Fibroblast of pulmonary artery (primary cell): ENCODE results near the gene TP53AIP1.

ENCODE experiments used
- DNase-seq: peaks from one replicate; pipeline ENCODE4 v3.0.0-alpha.2; 2010; ENCODE audit warnings: low read depth
- H3K4me3 ChIP-seq: replicated peaks from 2 replicates; pipeline ENCODE4 v1.5.1; 2011; ENCODE audit warnings: low read depth, mild to moderate bottlenecking, control low read depth, low read length, moderate library complexity
- CTCF ChIP-seq: IDR thresholded peaks from 2 replicates; pipeline ENCODE4 v1.5.1; 2011; ENCODE audit warnings: mild to moderate bottlenecking, control low read depth, low read length, inconsistent platforms; ENCODE audit errors: missing control alignments

TP53AIP1 gene

GRCh38 chr11:128908391-128909246, 34.1 kb downstream of the TP53AIP1 start:
- TF ChIP-seq CTCF, result no peak
- peak; percentile 66 for DNase-seq
- H3K4me3 ChIP-seq, result peak overlapping the region; percentile 21

- no peak overlapping the region for H3K4me3 ChIP-seq
- DNase-seq, result no peak
These were observed 35.1 kb downstream of the TP53AIP1 start for GRCh38 chr11:128907585-128907984.

GRCh38 chr11:128906185-128907050, 36.3 kb downstream of the TP53AIP1 start:
- no peak overlapping the region for H3K4me3 ChIP-seq
- TF ChIP-seq CTCF, result no peak
- no peak for DNase-seq

More at GRCh38 chr11:128907585-128907984, 35.1 kb downstream of the TP53AIP1 start:
- no peak for TF ChIP-seq CTCF

- peak; percentile 18 for DNase-seq
- H3K4me3 ChIP-seq, result peak overlapping the region; percentile 43
- peak; percentile 43 for TF ChIP-seq CTCF
These were observed 37.1 kb downstream of the TP53AIP1 start for GRCh38 chr11:128905345-128906184.

GRCh38 chr11:128904656-128905344, 37.9 kb downstream of the TP53AIP1 start:
- no peak for DNase-seq
- no peak for TF ChIP-seq CTCF
- peak overlapping the region; percentile 43 for H3K4me3 ChIP-seq

GRCh38 chr11:128904303-128904655, 38.4 kb downstream of the TP53AIP1 start:
- no peak overlapping the region for H3K4me3 ChIP-seq
- no peak for TF ChIP-seq CTCF
- no peak for DNase-seq
